ENCODE measurements around the gene NAA60. TPM values are rescaled to one million over a fixed set of nuclear protein-coding genes. Genes with fewer than 3 reads are reported as not detected.

NAA60 gene
- total RNA-seq, 1 experiment from 2014 or later, result 5.6 TPM

Other genes with a start within 250 kb of the NAA60 start
- 9.8 and 14.9 TPM in 2 replicates for gene ZNF200, start 208.5 kb upstream of the NAA60 start, total RNA-seq (2014; rRNA removed; shearing (Covaris generic))
- 4.3 and 4.8 TPM in 2 replicates for gene MEFV, start 187.0 kb upstream of the NAA60 start, total RNA-seq (2014; rRNA removed; shearing (Covaris generic))
- 19.8 and 28.6 TPM in 2 replicates for gene ZNF263, start 160.2 kb upstream of the NAA60 start, total RNA-seq (2014; rRNA removed; shearing (Covaris generic))
- gene TIGD7, start 138.2 kb upstream of the NAA60 start, total RNA-seq (2014; rRNA removed; shearing (Covaris generic)), result 4.4 and 5.0 TPM in 2 replicates
- gene ZNF75A, start 138.2 kb upstream of the NAA60 start, total RNA-seq (2014; rRNA removed; shearing (Covaris generic)), result 15.3 and 16.0 TPM in 2 replicates
- gene OR2C1, start 87.8 kb upstream of the NAA60 start, total RNA-seq (2014; rRNA removed; shearing (Covaris generic)), result not detected in 2 replicates
- 6.7 and 8.1 TPM in 2 replicates for gene ZSCAN32, start 42.7 kb upstream of the NAA60 start, total RNA-seq (2014; rRNA removed; shearing (Covaris generic))
- 4.9 and 7.9 TPM in 2 replicates for gene ZNF174, start 42.5 kb upstream of the NAA60 start, total RNA-seq (2014; rRNA removed; shearing (Covaris generic))
- gene ZNF597, start 176 bp upstream of the NAA60 start, total RNA-seq (2014; rRNA removed; shearing (Covaris generic)), result 1.7 and 1.8 TPM in 2 replicates
- not detected in 2 replicates for gene C16orf90, start 51.8 kb downstream of the NAA60 start, total RNA-seq (2014; rRNA removed; shearing (Covaris generic))
- gene CLUAP1, start 57.3 kb downstream of the NAA60 start, total RNA-seq (2014; rRNA removed; shearing (Covaris generic)), result 15.5 and 22.1 TPM in 2 replicates
- gene NLRC3, start 133.7 kb downstream of the NAA60 start, total RNA-seq (2014; rRNA removed; shearing (Covaris generic)), result 0.12 TPM in 1 of 2 replicates, not detected in the other
- gene SLX4, start 167.9 kb downstream of the NAA60 start, total RNA-seq (2014; rRNA removed; shearing (Covaris generic)), result 2.6 and 3.4 TPM in 2 replicates
- gene DNASE1, start 211.0 kb downstream of the NAA60 start, total RNA-seq (2014; rRNA removed; shearing (Covaris generic)), result 5.1 and 7.4 TPM in 2 replicates

All from RPMI7951 (cell line).